GM23248 (cell line): ENCODE measurements around the gene GSG1L.

ENCODE experiments used
- EZH2 ChIP-seq: fragments of 200-600 bp; sonication (generic); IDR thresholded peaks from 2 replicates; pipeline ENCODE4 v1.6.1; 2018; ENCODE audit warnings: antibody characterized with exemption, mild to moderate bottlenecking; ENCODE audit not compliant: insufficient read depth, poor library complexity, severe bottlenecking
- EZH2phosphoT487 ChIP-seq: fragments of 200-600 bp; sonication (generic); IDR thresholded peaks from 2 replicates; pipeline ENCODE4 v1.6.1; 2018; ENCODE audit warnings: antibody characterized with exemption, moderate library complexity, mild to moderate bottlenecking, low read depth; ENCODE audit not compliant: insufficient read depth

GRCh38 chr16:27894386-27894785 is 169.1 kb downstream of the GSG1L start:
- no peak for TF ChIP-seq EZH2
- TF ChIP-seq EZH2phosphoT487 = no peak
